Kidney (tissue), 14 donors: ENCODE measurements around the gene LEFTY1. TPM values are rescaled to one million over a fixed set of nuclear protein-coding genes. Genes with fewer than 3 reads are reported as not detected.
"Not testable (repeated sequence)": the region's sequence is repeated elsewhere in the genome, so short reads cannot be mapped to it uniquely, and the experiment has no call there.

Experiments used
- DNase-seq, 5 donors: peaks; one replicate each; pipeline ENCODE4 v3.0.0-alpha.2; 2013 to 2020
- FAIRE-seq: peaks from 2 replicates; lab custom pipeline; 2012; peaks lifted over from hg19 to GRCh38; lab: Jason Lieb, UNC
- H3K27ac ChIP-seq, 2 donors: one replicate each; pipeline ENCODE4 v1.7.0; 2013; ENCODE audit warnings: low read depth in 2 of 2, low read length in 2 of 2, inconsistent platforms in 1 of 2
- H3K27me3 ChIP-seq: one replicate; pipeline ENCODE4 v1.7.1; 2013; ENCODE audit warnings: low read length, inconsistent platforms; ENCODE audit not compliant: control insufficient read depth, insufficient read depth
- H3K36me3 ChIP-seq, 3 donors: one replicate each; pipeline versions ENCODE4 v1.7.0 to v1.7.1; 2013; ENCODE audit warnings: low read length in 3 of 3, control low read depth in 1 of 3, inconsistent platforms in 1 of 3; ENCODE audit not compliant: insufficient read depth in 3 of 3, control insufficient read depth in 2 of 3
- H3K4me1 ChIP-seq, 3 donors: one replicate each; pipeline versions ENCODE4 v1.7.0 to v1.7.1; 2013; ENCODE audit warnings: low read length in 3 of 3, inconsistent platforms in 1 of 3, low read depth in 1 of 3; ENCODE audit not compliant: control insufficient read depth in 2 of 3, insufficient read depth in 2 of 3
- H3K4me3 ChIP-seq, 3 donors: one replicate each; pipeline versions ENCODE4 v1.7.0 to v1.8.1; 2013; ENCODE audit warnings: low read length in 3 of 3, control low read depth in 1 of 3, inconsistent platforms in 1 of 3
- H3K9ac ChIP-seq, 3 donors: one replicate each; pipeline versions ENCODE4 v1.7.0 to v1.7.1; 2013; ENCODE audit warnings: low read length in 3 of 3, control low read depth in 1 of 3, inconsistent platforms in 1 of 3
- H3K9me3 ChIP-seq, 3 donors: one replicate each; pipeline versions ENCODE4 v1.7.0 to v1.7.1; 2013; ENCODE audit warnings: low read length in 3 of 3, control low read depth in 1 of 3, inconsistent platforms in 1 of 3; ENCODE audit not compliant: control insufficient read depth in 2 of 3, insufficient read depth in 1 of 3
- CTCF ChIP-seq: IDR thresholded peaks from 3 replicates; pipeline ENCODE4 v1.5.1; 2012; ENCODE audit warnings: mild to moderate bottlenecking, moderate library complexity, borderline replicate concordance; ENCODE audit not compliant: insufficient read depth; ENCODE audit errors: extremely low read depth
- intact Hi-C: fragments of 100-400 bp; cut with DNase I; formaldehyde crosslinking; loops from one replicate; pipeline ENCODE4 v1.11.1; 2022
- polyA plus RNA-seq: library from polyadenylated mRNA; stranded (reverse); fragments of 350-450 nt; fragmentation: Illumina TruSeq; extraction: RNeasy Lipid Tissue Mini Kit (QIAGEN cat#74804); gene quantifications from one replicate; pipeline ENCODE4 v1.2.3, GENCODE V29; 2014; ENCODE audit warnings: low read depth, low replicate concordance; ENCODE audit not compliant: insufficient read depth
- total RNA-seq: library from RNA; stranded (reverse); fragmentation: NEBNext Ultra II Directional; extraction: Animal tissue kit (Norgen Biotek cat#: 25700); gene quantifications from one replicate; pipeline ENCODE4 v1.2.1, GENCODE V29; 2021
- donor health status: control.
- donor health status: control.
- donor health status: control.
- donor health status: control.
- donor health status: control.
- donor health status: DM: yes; HTN: yes; CAD: no.
- donor health status: Normal renal cell carcinoma (clear cell type).

LEFTY1 gene
- total and polyA plus RNA-seq, 2 donors from 2014 or later = 0.41 to 8.6 TPM

GRCh38 chr1:225889743-225890142 lies 797 bp upstream of the LEFTY1 start:
- TF ChIP-seq CTCF = no peak
- Histone ChIP-seq H3K27me3 (no peaks in the 10 kb centered on the region), H3K9ac (no peak overlapping the region), H3K36me3 (no peaks in the 10 kb centered on the region), H3K4me1 (peaks cover 0 to 7% (median 5%) of the 10 kb centered on the region in 3 donors), H3K9me3 (no peaks in the 10 kb centered on the region), H3K27ac (no peak overlapping the region), H3K4me3 (no peak overlapping the region)
- FAIRE-seq (no peak), DNase-seq (no peak)
- intact Hi-C loops = no loop called here

GRCh38 chr1:225888289-225888897 lies 553 bp downstream of the LEFTY1 start:
- DNase-seq = peak in 3 of 5 donors; percentile 35 to 43 (median 42)
- TF ChIP-seq CTCF = no peak
- H3K4me3 ChIP-seq = no peak overlapping the region

GRCh38 chr1:225887554-225888288 lies 1.2 kb downstream of the LEFTY1 start:
- intact Hi-C loops, H3K27ac ChIP-seq, H3K27me3 ChIP-seq, FAIRE-seq, H3K36me3 ChIP-seq, H3K9ac ChIP-seq, H3K9me3 ChIP-seq, H3K4me1 ChIP-seq, H3K4me3 ChIP-seq: not testable (repeated sequence)
- peak in 1 of 5 donors; percentile 61 for DNase-seq

More at GRCh38 chr1:225888289-225888897, 553 bp downstream of the LEFTY1 start:
- FAIRE-seq = no peak
- no peaks in the 10 kb centered on the region for H3K9me3 ChIP-seq
- intact Hi-C loops = no loop called here
- no peak overlapping the region for H3K27ac ChIP-seq
- H3K4me1 ChIP-seq = peaks cover 0 to 7% (median 5%) of the 10 kb centered on the region in 3 donors
- no peaks in the 10 kb centered on the region for H3K36me3 ChIP-seq
- no peak overlapping the region for H3K9ac ChIP-seq
- H3K27me3 ChIP-seq = no peaks in the 10 kb centered on the region

GRCh38 chr1:225887030-225887314 lies 2.0 kb downstream of the LEFTY1 start:
- no peak for FAIRE-seq
- Histone ChIP-seq H3K36me3 (no peaks in the 10 kb centered on the region), H3K27me3 (no peaks in the 10 kb centered on the region), H3K27ac (no peak overlapping the region), H3K9ac (no peak overlapping the region), H3K4me1 (peaks cover 0 to 7% (median 5%) of the 10 kb centered on the region in 3 donors), H3K9me3 (no peaks in the 10 kb centered on the region), H3K4me3 (no peak overlapping the region)
- intact Hi-C loops = no loop called here
- TF ChIP-seq CTCF = no peak
- no peak for DNase-seq
